ENCODE measurements around the gene KIDINS220. TPM values are rescaled to one million over a fixed set of nuclear protein-coding genes. Genes with fewer than 3 reads are reported as not detected.
A peak's percentile ranks its signal among the peaks of the same experiment; 100 is the strongest.

The KIDINS220 gene
- total and polyA plus RNA-seq, 9 of the 15 experiments (the other 6 are each of a cell fraction or from before 2014, with no cell fraction given): 15.2 to 48.0 (median 34.4) TPM

DNA sequence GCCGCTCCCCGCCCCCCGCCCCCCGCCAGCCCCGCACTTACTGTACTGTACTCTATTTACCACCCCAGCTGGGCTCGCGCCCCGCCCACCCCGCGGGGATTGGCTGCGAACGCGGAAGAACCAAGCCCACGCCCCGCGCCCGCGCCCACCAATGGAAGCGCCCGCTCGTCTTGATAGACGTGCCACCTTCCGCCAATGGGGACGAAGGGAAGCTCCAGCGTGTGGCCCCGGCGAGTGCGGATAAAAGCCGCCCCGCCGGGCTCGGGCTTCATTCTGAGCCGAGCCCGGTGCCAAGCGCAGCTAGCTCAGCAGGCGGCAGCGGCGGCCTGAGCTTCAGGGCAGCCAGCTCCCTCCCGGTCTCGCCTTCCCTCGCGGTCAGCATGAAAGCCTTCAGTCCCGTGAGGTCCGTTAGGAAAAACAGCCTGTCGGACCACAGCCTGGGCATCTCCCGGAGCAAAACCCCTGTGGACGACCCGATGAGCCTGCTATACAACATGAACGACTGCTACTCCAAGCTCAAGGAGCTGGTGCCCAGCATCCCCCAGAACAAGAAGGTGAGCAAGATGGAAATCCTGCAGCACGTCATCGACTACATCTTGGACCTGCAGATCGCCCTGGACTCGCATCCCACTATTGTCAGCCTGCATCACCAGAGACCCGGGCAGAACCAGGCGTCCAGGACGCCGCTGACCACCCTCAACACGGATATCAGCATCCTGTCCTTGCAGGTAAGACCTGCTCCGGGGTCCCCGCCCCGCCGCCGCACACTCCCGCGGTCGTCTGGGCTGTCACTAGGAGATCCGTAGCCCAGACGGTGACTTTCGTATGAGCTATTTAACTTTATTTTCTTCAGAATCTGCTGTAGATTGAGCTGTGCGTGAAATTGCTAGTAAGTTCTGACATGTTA lies 155.4 kb downstream of the KIDINS220 start, which contains the start of gene ID2 (continued):
- TF ChIP-seq PHB2 (IDR thresholded peaks at IDR 0.05; ENCODE audit: low read depth) (no peak), HDAC1 (IDR thresholded peaks at IDR 0.05) (peak in 1 of 2 experiments; percentile 61; a peak in 2 of 4 replicates), HDAC8 (tag; IDR thresholded peaks at IDR 0.05) (no peak), NFATC3 (IDR thresholded peaks at IDR 0.05) (no peak), ZNF134 (CRISPR knock-in tag; conservative IDR thresholded peaks at IDR 0.05) (no peak), ZBTB7A (IDR thresholded peaks at IDR 0.05; ENCODE audit: borderline replicate concordance, control insufficient read depth, low read depth, low read length) (peak; percentile 13; the same call in 1 of the 2 replicates), ATF1 (CRISPR knock-in tag; IDR thresholded peaks at IDR 0.05) (no peak), ATF1 (tag; IDR thresholded peaks at IDR 0.05) (peak; percentile 69), CBFA2T2 (conservative IDR thresholded peaks at IDR 0.05) (no peak), RFX7 (CRISPR knock-in tag; IDR thresholded peaks at IDR 0.05) (no peak), FOS (IDR thresholded peaks at IDR 0.05; ENCODE audit: extremely low read depth, insufficient read length) (peak; percentile 94), E2F3 (CRISPR knock-in tag; IDR thresholded peaks at IDR 0.05) (0 out of 2 replicates have a peak, but pooled peaks have one; percentile 54), ZNF121 (CRISPR knock-in tag; conservative IDR thresholded peaks at IDR 0.05) (no peak), NELFE (IDR thresholded peaks at IDR 0.05; ENCODE audit: insufficient read depth, insufficient read length) (peak; percentile 84), DIDO1 (tag; IDR thresholded peaks at IDR 0.05; ENCODE audit: low read depth) (no peak), ZNF644 (tag; IDR thresholded peaks at IDR 0.05; ENCODE audit: low read depth) (no peak), HDAC3 (IDR thresholded peaks at IDR 0.05; ENCODE audit: borderline replicate concordance, partially characterized antibody) (no peak), KLF10 (CRISPR knock-in tag; IDR thresholded peaks at IDR 0.05) (no peak), KLF1 (tag; IDR thresholded peaks at IDR 0.05) (no peak), NR4A1 (CRISPR knock-in tag; IDR thresholded peaks at IDR 0.05) (0 out of 2 replicates have a peak, but pooled peaks have one; percentile 70), NR4A1 (tag; IDR thresholded peaks at IDR 0.05) (peak; percentile 38; the same call in 1 of the 2 replicates)
- TF ChIP-seq, protein P1, sequence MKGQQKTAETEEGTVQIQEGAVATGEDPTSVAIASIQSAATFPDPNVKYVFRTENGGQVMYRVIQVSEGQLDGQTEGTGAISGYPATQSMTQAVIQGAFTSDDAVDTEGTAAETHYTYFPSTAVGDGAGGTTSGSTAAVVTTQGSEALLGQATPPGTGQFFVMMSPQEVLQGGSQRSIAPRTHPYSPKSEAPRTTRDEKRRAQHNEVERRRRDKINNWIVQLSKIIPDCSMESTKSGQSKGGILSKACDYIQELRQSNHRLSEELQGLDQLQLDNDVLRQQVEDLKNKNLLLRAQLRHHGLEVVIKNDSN (CRISPR knock-in tag; IDR thresholded peaks at IDR 0.05): peak; percentile 3; the same call in 1 of the 2 replicates
- TF ChIP-seq, protein P2, sequence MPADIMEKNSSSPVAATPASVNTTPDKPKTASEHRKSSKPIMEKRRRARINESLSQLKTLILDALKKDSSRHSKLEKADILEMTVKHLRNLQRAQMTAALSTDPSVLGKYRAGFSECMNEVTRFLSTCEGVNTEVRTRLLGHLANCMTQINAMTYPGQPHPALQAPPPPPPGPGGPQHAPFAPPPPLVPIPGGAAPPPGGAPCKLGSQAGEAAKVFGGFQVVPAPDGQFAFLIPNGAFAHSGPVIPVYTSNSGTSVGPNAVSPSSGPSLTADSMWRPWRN (IDR thresholded peaks at IDR 0.05; ENCODE audit: low read depth): no peak
- TF ChIP-seq, protein P3, sequence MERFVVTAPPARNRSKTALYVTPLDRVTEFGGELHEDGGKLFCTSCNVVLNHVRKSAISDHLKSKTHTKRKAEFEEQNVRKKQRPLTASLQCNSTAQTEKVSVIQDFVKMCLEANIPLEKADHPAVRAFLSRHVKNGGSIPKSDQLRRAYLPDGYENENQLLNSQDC (CRISPR knock-in tag; IDR thresholded peaks at IDR 0.05): peak; percentile 82; the same call in 1 of the 2 replicates
- TF ChIP-seq, protein P4, sequence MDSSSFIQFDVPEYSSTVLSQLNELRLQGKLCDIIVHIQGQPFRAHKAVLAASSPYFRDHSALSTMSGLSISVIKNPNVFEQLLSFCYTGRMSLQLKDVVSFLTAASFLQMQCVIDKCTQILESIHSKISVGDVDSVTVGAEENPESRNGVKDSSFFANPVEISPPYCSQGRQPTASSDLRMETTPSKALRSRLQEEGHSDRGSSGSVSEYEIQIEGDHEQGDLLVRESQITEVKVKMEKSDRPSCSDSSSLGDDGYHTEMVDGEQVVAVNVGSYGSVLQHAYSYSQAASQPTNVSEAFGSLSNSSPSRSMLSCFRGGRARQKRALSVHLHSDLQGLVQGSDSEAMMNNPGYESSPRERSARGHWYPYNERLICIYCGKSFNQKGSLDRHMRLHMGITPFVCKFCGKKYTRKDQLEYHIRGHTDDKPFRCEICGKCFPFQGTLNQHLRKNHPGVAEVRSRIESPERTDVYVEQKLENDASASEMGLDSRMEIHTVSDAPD (CRISPR knock-in tag; IDR thresholded peaks at IDR 0.05): no peak
- TF ChIP-seq, protein P5, sequence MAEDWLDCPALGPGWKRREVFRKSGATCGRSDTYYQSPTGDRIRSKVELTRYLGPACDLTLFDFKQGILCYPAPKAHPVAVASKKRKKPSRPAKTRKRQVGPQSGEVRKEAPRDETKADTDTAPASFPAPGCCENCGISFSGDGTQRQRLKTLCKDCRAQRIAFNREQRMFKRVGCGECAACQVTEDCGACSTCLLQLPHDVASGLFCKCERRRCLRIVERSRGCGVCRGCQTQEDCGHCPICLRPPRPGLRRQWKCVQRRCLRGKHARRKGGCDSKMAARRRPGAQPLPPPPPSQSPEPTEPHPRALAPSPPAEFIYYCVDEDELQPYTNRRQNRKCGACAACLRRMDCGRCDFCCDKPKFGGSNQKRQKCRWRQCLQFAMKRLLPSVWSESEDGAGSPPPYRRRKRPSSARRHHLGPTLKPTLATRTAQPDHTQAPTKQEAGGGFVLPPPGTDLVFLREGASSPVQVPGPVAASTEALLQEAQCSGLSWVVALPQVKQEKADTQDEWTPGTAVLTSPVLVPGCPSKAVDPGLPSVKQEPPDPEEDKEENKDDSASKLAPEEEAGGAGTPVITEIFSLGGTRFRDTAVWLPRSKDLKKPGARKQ (CRISPR knock-in tag; IDR thresholded peaks at IDR 0.05): no peak

All from K562 (cell line).